Rectal smooth muscle tissue (tissue), 1 donor: ENCODE measurements around the gene SFTPB.
"Not testable (repeated sequence)": the region's sequence is repeated elsewhere in the genome, so short reads cannot be mapped to it uniquely, and the experiment has no call there.

Source experiments
- H3K27ac ChIP-seq: one replicate; pipeline ENCODE4 v1.7.0; 2013; ENCODE audit warnings: low read depth, low read length, inconsistent platforms
- H3K27me3 ChIP-seq: one replicate; pipeline ENCODE4 v1.7.0; 2013; ENCODE audit warnings: low read length; ENCODE audit not compliant: control insufficient read depth, insufficient read depth
- H3K36me3 ChIP-seq: one replicate; pipeline ENCODE4 v1.7.0; 2013; ENCODE audit warnings: low read length; ENCODE audit not compliant: control insufficient read depth, insufficient read depth
- H3K4me1 ChIP-seq: one replicate; pipeline ENCODE4 v1.7.0; 2013; ENCODE audit warnings: low read length; ENCODE audit not compliant: control insufficient read depth, insufficient read depth
- H3K4me3 ChIP-seq: one replicate; pipeline ENCODE4 v1.7.0; 2013; ENCODE audit warnings: low read length
- H3K9ac ChIP-seq: one replicate; pipeline ENCODE4 v1.7.0; 2013; ENCODE audit warnings: low read length

SFTPB gene

GRCh38 chr2:85668009-85668856, at the start of gene SFTPB:
SFTPB (minus strand) TSS chr2:85668199; CDS start chr2:85668183, 16 bp downstream.
- Histone ChIP-seq H3K27me3 (no peaks in the 10 kb centered on the region), H3K4me1 (no peaks in the 10 kb centered on the region), H3K27ac (no peak within 1 kb of the TSS), H3K9ac (no peak within 1 kb of the TSS), H3K36me3 (no peaks in the 10 kb centered on the region), H3K4me3 (no peak within 1 kb of the TSS)

DNA sequence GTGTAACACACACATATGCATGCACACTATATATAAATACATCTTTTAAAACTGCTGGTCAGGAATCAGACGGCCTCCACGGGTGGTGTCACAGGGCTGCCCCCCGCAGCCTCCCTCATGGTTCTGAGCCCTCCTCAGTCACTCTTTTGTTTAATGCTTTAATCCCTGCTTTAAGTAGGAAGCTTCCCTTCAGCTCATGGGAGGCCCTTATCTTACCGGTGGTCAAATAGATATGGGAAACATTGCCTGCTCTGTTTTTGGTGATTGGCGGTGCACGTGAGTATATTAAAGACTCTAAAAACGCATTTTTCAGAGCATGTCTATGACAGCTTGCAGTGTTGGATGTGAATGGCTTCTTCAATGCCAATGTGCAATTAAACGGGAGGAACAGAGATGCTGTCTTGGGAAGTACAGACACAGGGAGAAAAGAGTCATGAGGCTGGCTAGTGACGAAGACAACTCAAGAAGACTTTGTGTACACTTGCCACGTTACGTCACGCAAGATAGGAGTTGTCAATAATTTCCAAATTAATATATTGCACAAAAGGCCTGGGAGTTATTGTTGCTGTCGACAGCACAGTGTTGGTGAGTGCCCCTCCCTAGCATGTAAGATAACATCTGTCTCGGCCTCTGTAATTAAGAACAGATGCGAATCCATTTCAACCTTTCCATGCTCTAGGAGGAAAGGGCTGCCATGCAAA, 49.5 kb upstream of the SFTPB start:
- H3K9ac ChIP-seq: no peak overlapping the region
- H3K4me1 ChIP-seq: no peaks in the 10 kb centered on the region
- H3K27ac ChIP-seq: no peak overlapping the region
- no peaks in the 10 kb centered on the region for H3K36me3 ChIP-seq
- H3K4me3 ChIP-seq: no peak overlapping the region
- no peaks in the 10 kb centered on the region for H3K27me3 ChIP-seq

DNA sequence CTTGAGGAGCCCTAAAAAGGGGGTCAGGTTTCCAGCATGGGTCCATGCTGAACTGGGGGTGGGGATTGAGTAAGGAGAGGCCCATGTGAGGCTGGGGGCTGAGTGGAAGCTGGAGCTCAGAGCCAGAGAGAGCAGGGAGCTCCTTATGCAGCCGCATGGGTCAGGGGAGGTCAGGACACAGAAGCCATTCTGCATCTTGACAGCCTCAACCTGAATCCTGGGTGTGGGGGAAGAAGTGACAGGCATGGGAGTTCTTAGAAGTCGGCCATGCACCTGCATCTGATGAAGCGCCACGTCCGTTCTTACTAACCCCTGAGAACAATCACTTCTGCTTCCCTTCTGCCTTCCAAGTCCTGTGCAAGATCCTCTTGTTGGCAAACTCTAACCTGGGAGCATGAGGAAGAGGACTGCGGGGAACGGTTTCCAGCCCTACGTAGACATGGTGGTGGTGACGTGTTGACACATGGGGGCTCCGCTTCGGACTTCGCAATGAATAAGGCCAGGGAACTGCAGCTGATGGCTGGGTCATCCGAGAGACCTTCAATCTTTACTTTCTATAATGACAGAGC, 48.4 kb upstream of the SFTPB start:
- H3K27ac ChIP-seq: no peak overlapping the region
- no peak overlapping the region for H3K4me3 ChIP-seq
- H3K27me3 ChIP-seq: no peaks in the 10 kb centered on the region
- H3K4me1 ChIP-seq: no peaks in the 10 kb centered on the region
- no peak overlapping the region for H3K9ac ChIP-seq
- no peaks in the 10 kb centered on the region for H3K36me3 ChIP-seq

- no peaks in the 10 kb centered on the region for H3K36me3 ChIP-seq
- H3K27ac ChIP-seq: no peak overlapping the region
- H3K4me3 ChIP-seq: no peak overlapping the region
- H3K9ac ChIP-seq: no peak overlapping the region
- H3K4me1 ChIP-seq: no peaks in the 10 kb centered on the region
- H3K27me3 ChIP-seq: no peaks in the 10 kb centered on the region
These were observed 46.8 kb upstream of the SFTPB start for GRCh38 chr2:85714841-85715240.

DNA sequence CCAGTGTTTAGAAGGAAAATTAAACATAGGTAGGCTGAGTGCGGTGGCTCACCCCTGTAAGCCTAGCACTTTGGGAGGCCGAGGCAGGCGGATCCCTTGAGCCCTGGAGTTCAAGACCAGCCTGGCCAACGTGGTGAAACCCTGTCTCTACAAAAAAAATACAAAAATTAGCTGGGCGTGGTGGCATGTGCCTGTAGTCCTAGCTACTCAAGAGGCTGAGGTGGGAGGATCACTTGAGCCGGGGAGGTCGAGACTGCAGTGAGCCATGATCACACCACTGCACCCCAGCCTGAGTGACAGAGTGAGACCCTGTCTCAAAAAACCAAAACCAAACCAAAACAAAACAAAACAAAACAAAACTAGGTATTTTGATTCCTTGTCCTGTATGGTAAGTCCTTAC, 46.4 kb upstream of the SFTPB start:
- H3K36me3 ChIP-seq, H3K9ac ChIP-seq, H3K4me3 ChIP-seq, H3K27ac ChIP-seq, H3K4me1 ChIP-seq, H3K27me3 ChIP-seq: not testable (repeated sequence)

GRCh38 chr2:85713836-85714235, 45.8 kb upstream of the SFTPB start:
- no peaks in the 10 kb centered on the region for H3K27me3 ChIP-seq
- no peak overlapping the region for H3K4me3 ChIP-seq
- no peaks in the 10 kb centered on the region for H3K4me1 ChIP-seq
- no peak overlapping the region for H3K9ac ChIP-seq
- no peak overlapping the region for H3K27ac ChIP-seq
- no peaks in the 10 kb centered on the region for H3K36me3 ChIP-seq

GRCh38 chr2:85712849-85713612, 45.0 kb upstream of the SFTPB start:
- H3K27ac ChIP-seq: peak overlapping the region; percentile 3
- no peaks in the 10 kb centered on the region for H3K27me3 ChIP-seq
- H3K36me3 ChIP-seq: no peaks in the 10 kb centered on the region
- H3K4me3 ChIP-seq: no peak overlapping the region
- no peaks in the 10 kb centered on the region for H3K4me1 ChIP-seq
- no peak overlapping the region for H3K9ac ChIP-seq

- Histone ChIP-seq H3K27ac (peak overlapping the region; percentile 3), H3K4me1 (no peaks in the 10 kb centered on the region), H3K27me3 (no peaks in the 10 kb centered on the region), H3K36me3 (no peaks in the 10 kb centered on the region), H3K4me3 (no peak overlapping the region), H3K9ac (no peak overlapping the region)
These were observed 44.3 kb upstream of the SFTPB start for GRCh38 chr2:85712336-85712735.

DNA sequence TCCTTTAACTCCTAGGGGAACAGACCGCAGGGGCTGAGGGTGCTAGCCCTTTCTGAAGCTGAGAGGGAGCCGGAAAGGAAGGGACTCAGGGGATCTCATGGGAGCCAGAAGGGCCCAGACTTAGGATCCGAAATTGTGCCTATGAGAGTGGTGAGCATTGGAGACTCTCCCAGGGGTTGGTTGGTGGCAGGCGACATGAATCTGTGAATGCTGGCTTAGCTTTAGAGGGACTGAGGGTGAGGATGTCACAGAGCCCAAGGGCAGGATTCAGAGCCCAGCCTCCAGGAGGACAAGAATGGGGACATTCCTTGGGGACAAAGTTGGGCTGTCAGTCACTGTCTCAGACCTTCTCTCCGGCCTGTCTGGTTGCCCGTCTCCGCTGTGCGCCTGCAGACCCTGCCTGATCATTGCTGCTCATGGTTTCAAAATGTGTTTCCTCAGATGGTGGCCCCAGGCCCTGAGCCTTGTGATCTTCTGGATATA, 43.6 kb upstream of the SFTPB start:
- Histone ChIP-seq H3K27me3 (no peaks in the 10 kb centered on the region), H3K4me3 (no peak overlapping the region), H3K27ac (peak overlapping the region; percentile 2), H3K36me3 (no peaks in the 10 kb centered on the region), H3K9ac (no peak overlapping the region), H3K4me1 (no peaks in the 10 kb centered on the region)

DNA sequence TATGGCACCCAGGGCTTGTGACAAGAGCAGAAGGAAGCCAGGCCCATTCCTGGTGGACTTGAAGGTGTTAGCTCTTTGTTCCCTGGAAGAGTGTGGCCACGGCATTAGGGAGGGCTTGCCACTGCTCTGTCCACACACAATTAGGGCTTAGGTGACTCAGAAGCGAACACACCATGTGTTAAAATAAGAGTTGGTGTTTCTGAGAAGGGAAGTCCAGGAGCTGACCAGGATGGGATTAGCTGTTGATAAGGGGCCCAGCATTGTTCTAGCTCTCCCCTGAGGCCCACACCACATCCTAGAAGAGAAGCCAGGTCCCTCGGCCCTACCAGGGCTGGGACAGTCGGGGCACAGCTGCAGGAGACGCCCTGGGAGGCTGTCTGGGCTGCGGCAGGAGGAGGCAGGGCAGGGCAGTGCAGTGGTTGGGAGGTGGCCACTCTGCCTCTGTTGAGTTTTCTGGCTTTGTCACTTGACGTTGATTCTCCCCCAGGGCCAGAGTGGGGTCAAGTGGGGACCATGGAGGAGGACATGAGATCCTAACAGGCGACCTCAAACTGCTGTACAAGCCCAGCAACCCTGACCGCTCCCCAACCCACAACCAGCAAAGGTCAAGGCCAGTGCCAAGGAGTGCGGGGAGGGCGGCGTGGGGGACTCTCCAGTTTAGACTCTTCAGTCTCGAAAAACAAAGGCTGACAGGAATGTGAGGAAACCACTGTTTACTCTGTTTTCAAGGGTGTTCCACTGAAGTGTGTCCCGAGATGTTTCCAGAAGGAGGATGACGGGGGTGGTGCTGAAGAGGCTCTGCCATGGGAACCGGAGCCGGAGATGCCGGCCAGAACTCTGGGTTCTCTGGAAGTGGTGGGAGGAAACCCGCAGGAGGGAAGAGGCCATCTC, 42.9 kb upstream of the SFTPB start:
- H3K27ac ChIP-seq: peak overlapping the region; percentile 7
- no peak overlapping the region for H3K9ac ChIP-seq
- no peaks in the 10 kb centered on the region for H3K27me3 ChIP-seq
- H3K36me3 ChIP-seq: no peaks in the 10 kb centered on the region
- H3K4me3 ChIP-seq: no peak overlapping the region
- no peaks in the 10 kb centered on the region for H3K4me1 ChIP-seq

- no peaks in the 10 kb centered on the region for H3K27me3 ChIP-seq
- H3K27ac ChIP-seq: no peak overlapping the region
- H3K36me3 ChIP-seq: no peaks in the 10 kb centered on the region
- H3K4me3 ChIP-seq: no peak overlapping the region
- no peaks in the 10 kb centered on the region for H3K4me1 ChIP-seq
- no peak overlapping the region for H3K9ac ChIP-seq
These were observed 41.4 kb upstream of the SFTPB start for GRCh38 chr2:85709401-85709811.
